ENCODE measurements around the gene CCL28.
"Not testable (repeated sequence)": the region's sequence is repeated elsewhere in the genome, so short reads cannot be mapped to it uniquely, and the experiment has no call there.

DNA sequence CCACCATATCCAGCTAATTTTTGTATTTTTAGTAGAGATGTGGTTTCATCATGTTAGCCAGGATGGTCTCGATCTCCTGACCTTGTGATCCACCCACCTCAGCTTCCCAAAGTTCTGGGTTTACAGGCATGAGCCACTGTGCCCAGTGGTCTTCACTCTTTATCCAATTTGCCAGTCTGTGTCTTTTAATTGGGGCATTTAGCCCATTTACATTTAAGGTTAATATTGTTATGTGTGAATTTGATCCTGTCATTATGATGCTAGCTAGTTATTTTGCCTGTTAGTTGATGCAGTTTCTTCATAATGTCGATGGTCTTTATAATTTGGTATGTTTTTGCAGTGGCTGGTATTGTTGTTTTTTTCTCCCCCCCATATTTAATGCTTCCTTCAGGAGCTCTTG is 47.0 kb downstream of the CCL28 start:
- TF ChIP-seq, protein P1, sequence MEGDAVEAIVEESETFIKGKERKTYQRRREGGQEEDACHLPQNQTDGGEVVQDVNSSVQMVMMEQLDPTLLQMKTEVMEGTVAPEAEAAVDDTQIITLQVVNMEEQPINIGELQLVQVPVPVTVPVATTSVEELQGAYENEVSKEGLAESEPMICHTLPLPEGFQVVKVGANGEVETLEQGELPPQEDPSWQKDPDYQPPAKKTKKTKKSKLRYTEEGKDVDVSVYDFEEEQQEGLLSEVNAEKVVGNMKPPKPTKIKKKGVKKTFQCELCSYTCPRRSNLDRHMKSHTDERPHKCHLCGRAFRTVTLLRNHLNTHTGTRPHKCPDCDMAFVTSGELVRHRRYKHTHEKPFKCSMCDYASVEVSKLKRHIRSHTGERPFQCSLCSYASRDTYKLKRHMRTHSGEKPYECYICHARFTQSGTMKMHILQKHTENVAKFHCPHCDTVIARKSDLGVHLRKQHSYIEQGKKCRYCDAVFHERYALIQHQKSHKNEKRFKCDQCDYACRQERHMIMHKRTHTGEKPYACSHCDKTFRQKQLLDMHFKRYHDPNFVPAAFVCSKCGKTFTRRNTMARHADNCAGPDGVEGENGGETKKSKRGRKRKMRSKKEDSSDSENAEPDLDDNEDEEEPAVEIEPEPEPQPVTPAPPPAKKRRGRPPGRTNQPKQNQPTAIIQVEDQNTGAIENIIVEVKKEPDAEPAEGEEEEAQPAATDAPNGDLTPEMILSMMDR (conservative IDR thresholded peaks at IDR 0.05; ENCODE audit: low read length), result not testable (repeated sequence)
- TF ChIP-seq EZH2phosphoT487 (IDR thresholded peaks at IDR 0.05; ENCODE audit: borderline replicate concordance, low read depth, low read length), result not testable (repeated sequence)
